ENCODE results near the gene AKAP7.
"Not testable (repeated sequence)": the region's sequence is repeated elsewhere in the genome, so short reads cannot be mapped to it uniquely, and the experiment has no call there.

The AKAP7 gene

DNA sequence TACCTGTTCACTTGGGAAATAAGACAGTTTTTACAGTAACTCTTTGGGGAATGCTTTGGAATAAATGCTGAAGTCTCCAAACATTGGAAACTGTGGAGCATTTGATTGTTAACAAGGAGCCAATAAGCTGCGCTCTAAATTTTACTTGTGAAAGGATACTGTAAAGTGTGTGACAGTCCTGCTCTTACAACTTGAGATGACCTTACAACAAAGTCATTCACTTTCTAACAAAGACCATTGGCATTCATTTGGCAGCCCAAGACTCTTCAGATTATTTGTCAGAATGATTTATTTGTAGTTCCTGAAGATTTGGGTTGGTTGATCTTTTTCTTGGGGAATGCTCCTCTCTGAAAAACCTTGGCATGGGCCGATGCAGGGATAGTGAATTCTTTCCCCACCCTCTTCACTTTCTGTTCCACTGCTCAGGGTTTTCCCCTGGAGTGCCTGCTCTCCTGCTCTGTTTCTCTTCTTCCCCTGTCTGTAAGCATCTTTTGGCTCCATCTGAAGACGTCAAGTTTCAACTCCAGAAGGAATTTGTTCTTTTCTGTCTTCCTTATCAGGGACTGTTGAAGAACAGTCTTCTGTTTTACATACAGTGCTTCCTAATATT, 116.4 kb downstream of the AKAP7 start:
- H3K4me1 ChIP-seq (ENCODE audit: insufficient read depth, low read length): peaks cover 30% of the 10 kb centered on the region
- no peak overlapping the region for H3K9ac ChIP-seq (ENCODE audit: low read depth, low read length)
- no peak overlapping the region; the same call in 1 of the 2 replicates for H3K27ac ChIP-seq (ENCODE audit: low read depth, low read length)
- WGBS: 56% methylated on average over 3 of the region's 3 CpGs
- H3K4me3 ChIP-seq (ENCODE audit: low read length): peak overlapping the region; percentile 55
- no peaks in the 10 kb centered on the region for H3K9me3 ChIP-seq (ENCODE audit: insufficient read depth, low read depth, low read length)
- H3K27me3 ChIP-seq (ENCODE audit: insufficient read depth, low read length): no peaks in the 10 kb centered on the region
- H3K36me3 ChIP-seq (ENCODE audit: insufficient read depth, low read length): no peaks in the 10 kb centered on the region

DNA sequence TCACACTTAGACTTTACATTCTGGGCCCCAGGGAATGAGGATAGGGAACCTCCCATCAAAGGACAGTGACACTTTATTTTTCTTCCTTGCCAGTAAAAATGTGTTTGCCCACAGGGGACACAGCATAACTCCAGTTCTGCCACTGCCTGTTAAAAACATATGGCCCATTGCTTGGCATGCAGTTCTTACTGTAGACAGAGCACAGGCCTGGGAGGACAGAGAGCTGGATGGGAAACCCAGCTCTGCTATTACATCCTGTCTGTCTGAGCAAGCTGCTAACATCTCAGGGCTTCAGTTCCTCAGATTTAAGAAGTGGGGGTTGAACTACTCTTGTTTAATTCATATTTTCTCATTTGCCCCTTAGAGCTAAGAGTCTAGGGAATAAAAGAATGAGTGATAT, 120.2 kb downstream of the AKAP7 start:
- Histone ChIP-seq H3K4me1 (ENCODE audit: insufficient read depth, low read length) (peaks cover 25% of the 10 kb centered on the region), H3K27ac (ENCODE audit: low read depth, low read length) (no peak overlapping the region), H3K4me3 (ENCODE audit: low read length) (no peak overlapping the region), H3K9ac (ENCODE audit: low read depth, low read length) (no peak overlapping the region), H3K27me3 (ENCODE audit: insufficient read depth, low read length) (no peaks in the 10 kb centered on the region), H3K9me3 (ENCODE audit: insufficient read depth, low read depth, low read length) (peaks cover 4% of the 10 kb centered on the region; the same call in 1 of the 2 replicates), H3K36me3 (ENCODE audit: insufficient read depth, low read length) (no peaks in the 10 kb centered on the region)

DNA sequence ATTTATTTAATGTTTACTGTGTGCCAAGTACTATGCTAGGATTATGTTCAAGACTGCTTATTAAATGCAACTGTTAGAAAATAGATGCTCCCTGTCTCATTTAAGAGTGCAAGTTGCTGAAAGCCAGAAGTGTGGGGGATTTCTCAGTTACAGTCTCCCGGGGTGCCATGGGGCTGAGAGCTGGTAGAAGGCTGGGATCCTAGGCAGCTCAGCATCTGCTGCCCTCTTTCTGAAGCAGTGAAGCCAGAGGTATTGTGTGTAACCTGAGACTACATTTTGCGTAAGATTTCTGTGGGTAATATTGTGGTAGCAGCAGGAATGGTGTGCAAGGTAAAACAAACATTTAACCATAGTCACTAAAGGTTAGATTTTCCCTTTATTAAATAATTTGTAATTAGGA, 120.6 kb downstream of the AKAP7 start:
- Histone ChIP-seq H3K9ac (ENCODE audit: low read depth, low read length) (no peak overlapping the region), H3K36me3 (ENCODE audit: insufficient read depth, low read length) (no peaks in the 10 kb centered on the region), H3K4me1 (ENCODE audit: insufficient read depth, low read length) (peaks cover 20% of the 10 kb centered on the region), H3K4me3 (ENCODE audit: low read length) (no peak overlapping the region), H3K27ac (ENCODE audit: low read depth, low read length) (no peak overlapping the region), H3K27me3 (ENCODE audit: insufficient read depth, low read length) (no peaks in the 10 kb centered on the region), H3K9me3 (ENCODE audit: insufficient read depth, low read depth, low read length) (peaks cover 4% of the 10 kb centered on the region; the same call in 1 of the 2 replicates)
- WGBS: 85% methylated on average over 2 of the region's 2 CpGs

DNA sequence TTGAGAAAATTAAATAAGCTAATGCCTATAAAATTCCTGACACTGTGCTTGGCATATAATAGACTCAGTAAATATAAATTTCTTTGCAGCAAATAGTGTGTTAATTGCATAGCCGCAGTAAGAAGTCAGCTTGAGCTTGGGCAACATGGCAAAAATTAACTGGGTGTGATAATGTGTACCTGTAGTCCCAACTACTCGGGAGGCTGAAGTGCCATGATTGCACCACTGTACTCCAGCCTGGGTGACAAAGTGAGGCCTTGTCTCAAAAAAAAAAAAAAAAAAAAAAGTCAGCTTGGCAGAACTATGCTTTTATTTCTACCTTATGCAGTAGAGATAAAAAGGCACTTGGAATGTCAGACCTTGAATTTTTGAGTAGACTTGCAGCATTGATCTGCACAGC, 121.8 kb downstream of the AKAP7 start:
- Histone ChIP-seq H3K27me3 (ENCODE audit: insufficient read depth, low read length) (no peaks in the 10 kb centered on the region), H3K27ac (ENCODE audit: low read depth, low read length) (no peak overlapping the region), H3K9me3 (ENCODE audit: insufficient read depth, low read depth, low read length) (peaks cover 12% of the 10 kb centered on the region), H3K9ac (ENCODE audit: low read depth, low read length) (no peak overlapping the region), H3K36me3 (ENCODE audit: insufficient read depth, low read length) (no peaks in the 10 kb centered on the region; the same call in 1 of the 2 replicates), H3K4me3 (ENCODE audit: low read length) (no peak overlapping the region), H3K4me1 (ENCODE audit: insufficient read depth, low read length) (peaks cover 10% of the 10 kb centered on the region; the same call in 1 of the 2 replicates)
- WGBS: 98% methylated on average over 2 of the region's 2 CpGs

DNA sequence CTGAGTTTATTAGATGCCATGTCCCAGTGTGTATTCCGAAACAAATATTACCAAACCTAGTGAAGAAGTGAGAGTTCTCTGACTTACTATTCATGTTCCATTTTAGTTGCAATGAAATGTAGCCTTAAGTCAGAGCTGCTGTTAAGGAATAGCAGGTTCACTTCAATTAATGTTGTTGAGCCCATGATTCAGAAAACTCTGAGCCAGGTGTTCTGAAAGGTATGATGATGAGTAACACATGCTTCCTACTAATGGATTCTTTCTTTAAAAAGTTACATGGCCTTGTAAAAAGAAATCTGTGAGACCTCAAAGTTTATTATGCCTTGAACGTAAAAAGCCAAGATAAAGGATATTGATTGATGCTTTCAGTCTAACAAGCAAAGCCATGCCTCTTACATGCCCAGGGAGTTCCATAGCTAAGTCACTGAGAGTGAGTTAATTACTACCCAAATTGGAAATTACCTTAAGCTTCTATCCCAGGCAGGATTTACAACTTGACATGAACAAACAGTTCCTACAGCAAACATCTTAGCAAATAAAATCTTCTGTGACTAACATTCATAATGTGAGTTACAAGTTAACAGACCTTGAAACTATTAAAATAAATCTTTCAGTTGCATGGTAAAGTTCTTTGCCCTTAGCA, 122.9 kb downstream of the AKAP7 start:
- Histone ChIP-seq H3K9ac (ENCODE audit: low read depth, low read length) (no peak overlapping the region), H3K4me3 (ENCODE audit: low read length) (no peak overlapping the region), H3K27ac (ENCODE audit: low read depth, low read length) (no peak overlapping the region), H3K27me3 (ENCODE audit: insufficient read depth, low read length) (no peaks in the 10 kb centered on the region), H3K9me3 (ENCODE audit: insufficient read depth, low read depth, low read length) (peaks cover 12% of the 10 kb centered on the region), H3K4me1 (ENCODE audit: insufficient read depth, low read length) (peaks cover 6% of the 10 kb centered on the region; the same call in 1 of the 2 replicates), H3K36me3 (ENCODE audit: insufficient read depth, low read length) (no peaks in the 10 kb centered on the region; the same call in 1 of the 2 replicates)
- WGBS: 92% methylated on average over 2 of the region's 2 CpGs

DNA sequence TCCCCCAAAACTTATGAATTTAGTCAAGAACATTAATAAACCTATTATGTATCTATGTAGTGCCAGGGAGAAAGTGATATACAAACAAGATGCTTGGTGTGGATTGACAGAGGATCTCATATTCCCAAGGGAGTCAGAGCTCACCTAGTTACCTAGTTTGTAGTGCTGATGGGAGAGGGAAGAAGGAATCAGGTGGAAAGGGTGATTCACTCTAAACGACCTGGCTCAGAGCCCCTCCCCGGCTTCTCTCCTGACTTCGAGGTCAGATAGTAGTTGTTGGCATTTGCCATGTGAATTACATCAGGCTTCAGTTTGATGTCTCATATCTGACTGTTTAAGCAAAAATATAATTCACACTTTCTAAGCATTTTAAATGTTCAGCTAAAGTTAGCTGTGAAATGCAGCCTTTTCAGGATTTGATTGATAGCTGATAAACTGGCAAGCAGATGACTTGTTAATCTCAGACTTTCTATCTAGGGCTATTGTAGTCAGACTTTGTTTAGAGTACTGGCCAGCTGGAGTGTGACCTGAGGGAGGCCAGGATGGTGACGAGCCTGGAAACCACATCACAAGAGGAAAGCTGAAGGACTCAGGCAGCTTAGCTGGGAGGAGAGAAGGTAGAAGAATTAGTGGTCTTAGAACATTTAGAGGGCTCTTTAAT, 123.7 kb downstream of the AKAP7 start:
- H3K27me3 ChIP-seq (ENCODE audit: insufficient read depth, low read length): no peaks in the 10 kb centered on the region
- WGBS: 69% methylated on average over 4 of the region's 4 CpGs
- peaks cover 6% of the 10 kb centered on the region; the same call in 1 of the 2 replicates for H3K4me1 ChIP-seq (ENCODE audit: insufficient read depth, low read length)
- no peaks in the 10 kb centered on the region; the same call in 1 of the 2 replicates for H3K36me3 ChIP-seq (ENCODE audit: insufficient read depth, low read length)
- H3K4me3 ChIP-seq (ENCODE audit: low read length): no peak overlapping the region
- H3K9ac ChIP-seq (ENCODE audit: low read depth, low read length): no peak overlapping the region
- peaks cover 12% of the 10 kb centered on the region for H3K9me3 ChIP-seq (ENCODE audit: insufficient read depth, low read depth, low read length)
- no peak overlapping the region for H3K27ac ChIP-seq (ENCODE audit: low read depth, low read length)

DNA sequence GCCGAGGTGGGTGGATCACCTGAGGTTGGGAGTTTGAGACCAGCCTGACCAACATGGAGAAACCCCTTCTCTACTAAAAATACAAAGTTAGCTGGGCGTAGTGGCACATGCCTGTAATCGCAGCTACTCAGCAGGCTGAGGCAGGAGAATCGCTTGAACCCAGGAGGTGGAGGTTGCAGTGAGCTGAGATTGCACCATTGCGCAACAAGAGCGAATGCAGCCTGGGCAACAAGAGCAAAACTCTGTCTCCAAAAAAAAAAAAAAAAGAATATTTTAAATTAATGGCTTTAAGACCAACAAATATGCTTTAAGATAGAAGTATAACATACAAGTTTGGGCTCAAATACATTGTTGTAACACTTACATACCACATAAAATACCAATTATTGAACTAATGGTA, 125.7 kb downstream of the AKAP7 start:
- H3K9ac ChIP-seq (ENCODE audit: low read depth, low read length); H3K27ac ChIP-seq (ENCODE audit: low read depth, low read length); H3K36me3 ChIP-seq (ENCODE audit: insufficient read depth, low read length); H3K4me1 ChIP-seq (ENCODE audit: insufficient read depth, low read length); H3K27me3 ChIP-seq (ENCODE audit: insufficient read depth, low read length); H3K4me3 ChIP-seq (ENCODE audit: low read length): not testable (repeated sequence)
- 98% methylated on average over 5 of the region's 6 CpGs for WGBS
- H3K9me3 ChIP-seq (ENCODE audit: insufficient read depth, low read depth, low read length): peaks cover 12% of the 10 kb centered on the region

DNA sequence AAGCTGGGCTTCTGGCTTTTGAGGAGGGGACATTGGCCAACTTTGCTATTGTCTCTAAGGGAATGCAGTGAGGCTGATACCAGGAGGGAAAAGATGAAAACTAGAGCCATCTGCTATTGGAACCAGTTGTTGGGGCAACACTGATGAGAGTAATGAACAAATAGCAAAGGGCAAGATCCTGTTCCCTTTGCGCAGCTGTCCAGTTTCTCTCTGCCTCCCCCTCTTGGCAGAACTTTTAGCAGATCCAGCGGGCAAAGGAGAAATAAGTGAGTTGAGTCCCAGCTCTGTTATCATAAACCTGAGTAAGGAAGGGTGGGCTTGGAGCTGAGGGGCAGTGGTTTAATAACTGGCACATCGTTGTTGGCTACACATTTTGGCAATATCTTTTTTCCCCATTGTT, 126.8 kb downstream of the AKAP7 start:
- Histone ChIP-seq H3K4me3 (ENCODE audit: low read length) (no peak overlapping the region), H3K27ac (ENCODE audit: low read depth, low read length) (no peak overlapping the region), H3K36me3 (ENCODE audit: insufficient read depth, low read length) (no peaks in the 10 kb centered on the region; the same call in 1 of the 2 replicates), H3K27me3 (ENCODE audit: insufficient read depth, low read length) (no peaks in the 10 kb centered on the region), H3K4me1 (ENCODE audit: insufficient read depth, low read length) (peaks cover 6% of the 10 kb centered on the region; the same call in 1 of the 2 replicates), H3K9me3 (ENCODE audit: insufficient read depth, low read depth, low read length) (peaks cover 12% of the 10 kb centered on the region), H3K9ac (ENCODE audit: low read depth, low read length) (no peak overlapping the region)
- 93% methylated on average over 3 of the region's 3 CpGs for WGBS

DNA sequence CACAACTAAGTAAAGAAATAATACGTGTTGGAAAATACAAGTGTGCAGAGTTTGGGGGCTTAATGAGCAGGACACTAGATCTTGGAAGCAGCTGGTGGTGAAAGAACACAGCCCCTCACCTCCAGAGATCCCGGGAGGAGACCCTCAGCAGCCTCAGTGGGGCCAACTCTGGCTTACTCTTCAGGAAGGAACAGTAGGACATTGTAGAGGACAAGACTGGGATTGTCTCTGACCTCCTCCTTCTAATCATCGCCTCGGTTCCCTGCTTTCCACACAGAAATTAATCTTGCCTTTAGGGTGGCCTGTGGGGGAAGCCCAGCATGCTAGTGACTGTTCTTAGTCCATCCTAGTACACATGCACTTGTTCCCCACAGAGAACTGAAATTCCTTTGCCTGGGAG, 130.7 kb downstream of the AKAP7 start:
- Histone ChIP-seq H3K9me3 (ENCODE audit: insufficient read depth, low read depth, low read length) (peaks cover 20% of the 10 kb centered on the region; the same call in 1 of the 2 replicates), H3K36me3 (ENCODE audit: insufficient read depth, low read length) (no peaks in the 10 kb centered on the region; the same call in 1 of the 2 replicates), H3K9ac (ENCODE audit: low read depth, low read length) (no peak overlapping the region), H3K4me1 (ENCODE audit: insufficient read depth, low read length) (no peaks in the 10 kb centered on the region), H3K4me3 (ENCODE audit: low read length) (no peak overlapping the region), H3K27ac (ENCODE audit: low read depth, low read length) (no peak overlapping the region), H3K27me3 (ENCODE audit: insufficient read depth, low read length) (no peaks in the 10 kb centered on the region)
- 95% methylated on average over 4 of the region's 4 CpGs for WGBS

DNA sequence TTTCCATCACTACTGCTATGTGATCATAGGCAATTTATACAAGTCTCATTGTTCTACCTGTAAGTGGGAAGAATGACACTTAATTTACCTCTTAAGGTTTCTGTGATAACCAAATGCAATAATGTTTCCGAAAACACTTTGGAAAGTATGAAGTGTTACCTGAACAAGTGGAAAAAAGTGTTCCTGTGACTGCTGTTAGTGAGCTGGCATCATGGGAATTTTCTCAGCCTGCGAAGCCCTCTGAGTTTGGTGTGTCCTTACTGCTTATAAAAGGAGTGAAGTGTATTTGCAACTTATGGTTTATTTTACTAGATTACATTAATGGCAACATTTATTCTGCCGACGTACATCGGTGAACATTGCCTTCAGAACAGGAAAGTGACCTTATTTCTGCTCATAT, 133.0 kb downstream of the AKAP7 start:
- Histone ChIP-seq H3K4me3 (ENCODE audit: low read length) (no peak overlapping the region), H3K27ac (ENCODE audit: low read depth, low read length) (no peak overlapping the region), H3K4me1 (ENCODE audit: insufficient read depth, low read length) (no peaks in the 10 kb centered on the region), H3K9me3 (ENCODE audit: insufficient read depth, low read depth, low read length) (peaks cover 12% of the 10 kb centered on the region; the same call in 1 of the 2 replicates), H3K36me3 (ENCODE audit: insufficient read depth, low read length) (no peaks in the 10 kb centered on the region), H3K9ac (ENCODE audit: low read depth, low read length) (no peak overlapping the region), H3K27me3 (ENCODE audit: insufficient read depth, low read length) (no peaks in the 10 kb centered on the region)
- 93% methylated on average over 5 of the region's 5 CpGs for WGBS

Data from HUES64 (cell line).